NCI-H2196 (cell line): ENCODE data around the gene TMEM119.

ENCODE experiments used
- DNase-seq: peaks from one replicate; lab custom pipeline; 2025; ENCODE audit not compliant: unreplicated experiment; lab: John Stamatoyannopoulos, UW

TMEM119 gene

DNA sequence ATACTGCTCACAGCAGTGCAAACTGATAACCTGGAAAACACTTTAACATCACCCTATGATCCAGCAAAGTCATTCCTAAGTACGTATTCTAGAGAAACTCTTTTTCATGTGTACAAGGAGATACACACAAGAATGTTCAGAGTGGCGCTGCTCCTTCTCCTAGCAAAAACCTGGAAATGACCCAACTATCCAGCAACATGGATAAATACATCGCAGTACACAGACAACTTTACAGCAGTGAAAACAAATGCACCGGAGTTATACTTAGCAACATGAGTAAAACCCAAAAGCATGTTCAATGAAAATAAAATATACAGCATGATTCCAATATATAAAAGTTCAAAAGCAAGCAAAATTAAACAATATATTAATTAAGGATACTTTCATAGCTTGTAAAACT is 55.6 kb downstream of the TMEM119 start:
- DNase-seq: no peak
